ENCODE results near the gene TATDN2.
"Not testable (repeated sequence)": the region's sequence is repeated elsewhere in the genome, so short reads cannot be mapped to it uniquely, and the experiment has no call there.

DNA sequence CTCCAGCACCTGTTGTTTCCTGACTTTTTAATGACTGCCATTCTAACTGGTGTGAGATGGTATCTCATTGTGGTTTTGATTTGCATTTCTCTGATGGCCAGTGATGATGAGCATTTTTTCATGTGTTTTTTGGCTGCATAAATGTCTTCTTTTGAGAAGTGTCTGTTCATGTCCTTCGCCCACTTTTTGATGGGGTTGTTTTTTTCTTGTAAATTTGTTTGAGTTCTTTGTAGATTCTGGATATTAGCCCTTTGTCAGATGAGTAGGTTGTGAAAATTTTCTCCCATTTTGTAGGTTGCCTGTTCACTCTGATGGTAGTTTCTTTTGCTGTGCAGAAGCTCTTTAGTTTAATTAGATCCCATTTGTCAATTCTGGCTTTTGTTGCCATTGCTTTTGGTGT lies 49.8 kb downstream of the TATDN2 start:
- not testable (repeated sequence) for TF ChIP-seq EZH2phosphoT487 (IDR thresholded peaks at IDR 0.05; ENCODE audit: borderline replicate concordance, low read depth, low read length); CTCF (conservative IDR thresholded peaks at IDR 0.05; ENCODE audit: low read length)
